ENCODE results near the gene CYP2S1. TPM values are rescaled to one million over a fixed set of nuclear protein-coding genes. Genes with fewer than 3 reads are reported as not detected.

The CYP2S1 gene
- total RNA-seq, 1 donor from 2014 or later = not detected

GRCh38 chr19:41187884-41188279 lies 5.1 kb upstream of the CYP2S1 start:
- no peak for TF ChIP-seq CTCF (IDR thresholded peaks at IDR 0.05)
- H3K36me3 Mint-ChIP-seq (ENCODE audit: low read depth) = no peaks in the 10 kb centered on the region
- no peak for DNase-seq (ENCODE audit: low spot score)
- no peak overlapping the region for H3K27ac Mint-ChIP-seq (ENCODE audit: unreplicated experiment)
- no peaks in the 10 kb centered on the region for H3K9me3 Mint-ChIP-seq (ENCODE audit: low read depth)
- peaks cover 10% of the 10 kb centered on the region for H3K4me1 Mint-ChIP-seq (ENCODE audit: low read depth)
- no peak overlapping the region for H3K4me3 Mint-ChIP-seq (ENCODE audit: unreplicated experiment)
- H3K27me3 Mint-ChIP-seq (ENCODE audit: low read depth) = peaks cover 45% of the 10 kb centered on the region

GRCh38 chr19:41189425-41190065 lies 3.5 kb upstream of the CYP2S1 start:
- no peak overlapping the region for H3K4me3 Mint-ChIP-seq (ENCODE audit: unreplicated experiment)
- H3K36me3 Mint-ChIP-seq (ENCODE audit: low read depth) = no peaks in the 10 kb centered on the region
- H3K27ac Mint-ChIP-seq (ENCODE audit: unreplicated experiment) = no peak overlapping the region
- no peak for DNase-seq (ENCODE audit: low spot score)
- H3K27me3 Mint-ChIP-seq (ENCODE audit: low read depth) = peaks cover 48% of the 10 kb centered on the region
- no peaks in the 10 kb centered on the region for H3K9me3 Mint-ChIP-seq (ENCODE audit: low read depth)
- H3K4me1 Mint-ChIP-seq (ENCODE audit: low read depth) = peaks cover 14% of the 10 kb centered on the region
- TF ChIP-seq CTCF (IDR thresholded peaks at IDR 0.05) = no peak

- peaks cover 14% of the 10 kb centered on the region for H3K4me1 Mint-ChIP-seq (ENCODE audit: low read depth)
- H3K9me3 Mint-ChIP-seq (ENCODE audit: low read depth) = no peaks in the 10 kb centered on the region
- TF ChIP-seq CTCF (IDR thresholded peaks at IDR 0.05) = no peak
- DNase-seq (ENCODE audit: low spot score) = no peak
- H3K4me3 Mint-ChIP-seq (ENCODE audit: unreplicated experiment) = no peak overlapping the region
- peaks cover 38% of the 10 kb centered on the region for H3K27me3 Mint-ChIP-seq (ENCODE audit: low read depth)
- H3K36me3 Mint-ChIP-seq (ENCODE audit: low read depth) = no peaks in the 10 kb centered on the region
- no peak overlapping the region for H3K27ac Mint-ChIP-seq (ENCODE audit: unreplicated experiment)
Measured at GRCh38 chr19:41193430-41194156, 574 bp downstream of the CYP2S1 start.

GRCh38 chr19:41194157-41194552 lies 1.1 kb downstream of the CYP2S1 start:
- H3K9me3 Mint-ChIP-seq (ENCODE audit: low read depth) = no peaks in the 10 kb centered on the region
- no peak overlapping the region for H3K4me3 Mint-ChIP-seq (ENCODE audit: unreplicated experiment)
- no peak for DNase-seq (ENCODE audit: low spot score)
- H3K36me3 Mint-ChIP-seq (ENCODE audit: low read depth) = no peaks in the 10 kb centered on the region
- H3K27me3 Mint-ChIP-seq (ENCODE audit: low read depth) = peaks cover 41% of the 10 kb centered on the region
- TF ChIP-seq CTCF (IDR thresholded peaks at IDR 0.05) = no peak
- peaks cover 14% of the 10 kb centered on the region for H3K4me1 Mint-ChIP-seq (ENCODE audit: low read depth)
- H3K27ac Mint-ChIP-seq (ENCODE audit: unreplicated experiment) = no peak overlapping the region

- Mint-ChIP-seq H3K27ac (ENCODE audit: unreplicated experiment) (no peak overlapping the region), H3K4me3 (ENCODE audit: unreplicated experiment) (no peak overlapping the region), H3K36me3 (ENCODE audit: low read depth) (no peaks in the 10 kb centered on the region), H3K27me3 (ENCODE audit: low read depth) (peaks cover 30% of the 10 kb centered on the region), H3K4me1 (ENCODE audit: low read depth) (peaks cover 14% of the 10 kb centered on the region), H3K9me3 (ENCODE audit: low read depth) (no peaks in the 10 kb centered on the region)
- TF ChIP-seq CTCF (IDR thresholded peaks at IDR 0.05) = no peak
- no peak for DNase-seq (ENCODE audit: low spot score)
Measured at GRCh38 chr19:41195675-41196497, 2.9 kb downstream of the CYP2S1 start.

Measured in chondrocyte (in vitro differentiated cells).